ENCODE measurements around the gene MAGI3. TPM values are rescaled to one million over a fixed set of nuclear protein-coding genes. Genes with fewer than 3 reads are reported as not detected.

The MAGI3 gene
- total and polyA plus RNA-seq, 2 of the 13 experiments (the other 11 are each of a cell fraction or from before 2014, with no cell fraction given), result 4.0 to 11.8 TPM

DNA sequence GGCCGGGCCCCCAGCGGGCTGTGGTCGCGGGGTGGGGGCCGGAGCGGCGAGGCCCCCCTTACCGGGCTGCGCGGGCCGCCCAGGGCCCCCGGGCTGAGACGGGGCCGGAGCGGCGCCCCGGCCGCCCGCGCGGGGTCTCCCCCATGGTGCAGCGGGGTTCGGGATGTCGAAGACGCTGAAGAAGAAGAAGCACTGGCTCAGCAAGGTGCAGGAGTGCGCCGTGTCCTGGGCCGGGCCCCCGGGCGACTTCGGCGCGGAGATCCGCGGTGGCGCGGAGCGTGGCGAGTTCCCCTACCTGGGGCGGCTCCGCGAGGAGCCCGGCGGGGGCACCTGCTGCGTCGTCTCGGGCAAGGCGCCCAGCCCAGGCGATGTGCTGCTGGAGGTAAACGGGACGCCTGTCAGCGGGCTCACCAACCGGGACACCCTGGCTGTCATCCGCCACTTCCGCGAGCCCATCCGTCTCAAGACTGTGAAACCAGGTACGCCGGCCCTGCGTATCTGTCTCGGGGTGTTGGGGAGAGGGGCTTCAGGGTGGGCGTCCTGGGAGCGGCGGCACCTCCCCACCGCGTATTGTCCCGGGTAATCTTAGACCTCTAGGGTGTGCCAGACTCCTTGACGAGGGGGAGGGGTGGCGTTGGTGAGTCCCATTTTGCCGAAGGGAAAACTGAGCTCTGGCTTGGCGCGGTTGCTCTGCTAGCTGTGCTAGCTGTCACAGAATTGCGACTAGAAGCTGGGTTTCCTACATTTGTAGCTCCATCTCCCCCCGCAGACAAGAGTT, 745 bp downstream of the MAGI3 start (continued):
- TF ChIP-seq, protein P1, sequence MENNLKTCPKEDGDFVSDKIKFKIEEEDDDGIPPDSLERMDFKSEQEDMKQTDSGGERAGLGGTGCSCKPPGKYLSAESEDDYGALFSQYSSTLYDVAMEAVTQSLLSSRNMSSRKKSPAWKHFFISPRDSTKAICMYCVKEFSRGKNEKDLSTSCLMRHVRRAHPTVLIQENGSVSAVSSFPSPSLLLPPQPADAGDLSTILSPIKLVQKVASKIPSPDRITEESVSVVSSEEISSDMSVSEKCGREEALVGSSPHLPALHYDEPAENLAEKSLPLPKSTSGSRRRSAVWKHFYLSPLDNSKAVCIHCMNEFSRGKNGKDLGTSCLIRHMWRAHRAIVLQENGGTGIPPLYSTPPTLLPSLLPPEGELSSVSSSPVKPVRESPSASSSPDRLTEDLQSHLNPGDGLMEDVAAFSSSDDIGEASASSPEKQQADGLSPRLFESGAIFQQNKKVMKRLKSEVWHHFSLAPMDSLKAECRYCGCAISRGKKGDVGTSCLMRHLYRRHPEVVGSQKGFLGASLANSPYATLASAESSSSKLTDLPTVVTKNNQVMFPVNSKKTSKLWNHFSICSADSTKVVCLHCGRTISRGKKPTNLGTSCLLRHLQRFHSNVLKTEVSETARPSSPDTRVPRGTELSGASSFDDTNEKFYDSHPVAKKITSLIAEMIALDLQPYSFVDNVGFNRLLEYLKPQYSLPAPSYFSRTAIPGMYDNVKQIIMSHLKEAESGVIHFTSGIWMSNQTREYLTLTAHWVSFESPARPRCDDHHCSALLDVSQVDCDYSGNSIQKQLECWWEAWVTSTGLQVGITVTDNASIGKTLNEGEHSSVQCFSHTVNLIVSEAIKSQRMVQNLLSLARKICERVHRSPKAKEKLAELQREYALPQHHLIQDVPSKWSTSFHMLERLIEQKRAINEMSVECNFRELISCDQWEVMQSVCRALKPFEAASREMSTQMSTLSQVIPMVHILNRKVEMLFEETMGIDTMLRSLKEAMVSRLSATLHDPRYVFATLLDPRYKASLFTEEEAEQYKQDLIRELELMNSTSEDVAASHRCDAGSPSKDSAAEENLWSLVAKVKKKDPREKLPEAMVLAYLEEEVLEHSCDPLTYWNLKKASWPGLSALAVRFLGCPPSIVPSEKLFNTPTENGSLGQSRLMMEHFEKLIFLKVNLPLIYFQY (CRISPR knock-in tag; IDR thresholded peaks at IDR 0.05; ENCODE audit: borderline replicate concordance), result no peak
- TF ChIP-seq ZBTB38 (CRISPR knock-in tag; IDR thresholded peaks at IDR 0.05) (no peak), ZNF816 (CRISPR knock-in tag; IDR thresholded peaks at IDR 0.05; ENCODE audit: borderline replicate concordance) (0 out of 2 replicates have a peak, but pooled peaks have one; percentile 21), ZNF557 (CRISPR knock-in tag; IDR thresholded peaks at IDR 0.05) (no peak), THAP11 (CRISPR knock-in tag; IDR thresholded peaks at IDR 0.05) (no peak), ZSCAN25 (CRISPR knock-in tag; IDR thresholded peaks at IDR 0.05) (no peak), FOXC1 (CRISPR knock-in tag; IDR thresholded peaks at IDR 0.05; ENCODE audit: borderline replicate concordance) (no peak), XRCC5 (optimal IDR thresholded peaks at IDR 0.05; ENCODE audit: low read length) (no peak), ZNF720 (CRISPR knock-in tag; IDR thresholded peaks at IDR 0.05) (no peak), ZNF256 (CRISPR knock-in tag; conservative IDR thresholded peaks at IDR 0.05) (no peak), ZFYVE20 (CRISPR knock-in tag; IDR thresholded peaks at IDR 0.05; ENCODE audit: borderline replicate concordance, low read depth) (0 out of 2 replicates have a peak, but pooled peaks have one; percentile 45), TBP (CRISPR knock-in tag; IDR thresholded peaks at IDR 0.05) (no peak), MYNN (CRISPR knock-in tag; IDR thresholded peaks at IDR 0.05; ENCODE audit: low read depth) (no peak), SRSF1 (optimal IDR thresholded peaks at IDR 0.05; ENCODE audit: low read depth, low read length) (peak; percentile 10), ZNF496 (CRISPR knock-in tag; IDR thresholded peaks at IDR 0.05; ENCODE audit: insufficient replicate concordance) (no peak), FOXJ3 (CRISPR knock-in tag; IDR thresholded peaks at IDR 0.05; ENCODE audit: borderline replicate concordance) (no peak), GTF2F1 (IDR thresholded peaks at IDR 0.05; ENCODE audit: low read length) (no peak), TAF15 (IDR thresholded peaks at IDR 0.05; ENCODE audit: low read depth, low read length, poor library complexity, severe bottlenecking) (no peak), TBX3 (IDR thresholded peaks at IDR 0.05; ENCODE audit: borderline replicate concordance) (no peak)
- TF ChIP-seq, protein P2, sequence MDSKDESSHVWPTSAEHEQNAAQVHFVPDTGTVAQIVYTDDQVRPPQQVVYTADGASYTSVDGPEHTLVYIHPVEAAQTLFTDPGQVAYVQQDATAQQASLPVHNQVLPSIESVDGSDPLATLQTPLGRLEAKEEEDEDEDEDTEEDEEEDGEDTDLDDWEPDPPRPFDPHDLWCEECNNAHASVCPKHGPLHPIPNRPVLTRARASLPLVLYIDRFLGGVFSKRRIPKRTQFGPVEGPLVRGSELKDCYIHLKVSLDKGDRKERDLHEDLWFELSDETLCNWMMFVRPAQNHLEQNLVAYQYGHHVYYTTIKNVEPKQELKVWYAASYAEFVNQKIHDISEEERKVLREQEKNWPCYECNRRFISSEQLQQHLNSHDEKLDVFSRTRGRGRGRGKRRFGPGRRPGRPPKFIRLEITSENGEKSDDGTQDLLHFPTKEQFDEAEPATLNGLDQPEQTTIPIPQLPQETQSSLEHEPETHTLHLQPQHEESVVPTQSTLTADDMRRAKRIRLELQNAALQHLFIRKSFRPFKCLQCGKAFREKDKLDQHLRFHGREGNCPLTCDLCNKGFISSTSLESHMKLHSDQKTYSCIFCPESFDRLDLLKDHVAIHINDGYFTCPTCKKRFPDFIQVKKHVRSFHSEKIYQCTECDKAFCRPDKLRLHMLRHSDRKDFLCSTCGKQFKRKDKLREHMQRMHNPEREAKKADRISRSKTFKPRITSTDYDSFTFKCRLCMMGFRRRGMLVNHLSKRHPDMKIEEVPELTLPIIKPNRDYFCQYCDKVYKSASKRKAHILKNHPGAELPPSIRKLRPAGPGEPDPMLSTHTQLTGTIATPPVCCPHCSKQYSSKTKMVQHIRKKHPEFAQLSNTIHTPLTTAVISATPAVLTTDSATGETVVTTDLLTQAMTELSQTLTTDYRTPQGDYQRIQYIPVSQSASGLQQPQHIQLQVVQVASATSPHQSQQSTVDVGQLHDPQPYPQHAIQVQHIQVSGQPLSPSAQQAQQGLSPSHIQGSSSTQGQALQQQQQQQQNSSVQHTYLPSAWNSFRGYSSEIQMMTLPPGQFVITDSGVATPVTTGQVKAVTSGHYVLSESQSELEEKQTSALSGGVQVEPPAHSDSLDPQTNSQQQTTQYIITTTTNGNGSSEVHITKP (CRISPR knock-in tag; IDR thresholded peaks at IDR 0.05; ENCODE audit: low read depth), result no peak
